ENCODE results near the gene GOLGA8B.
"Not testable (repeated sequence)": the region's sequence is repeated elsewhere in the genome, so short reads cannot be mapped to it uniquely, and the experiment has no call there.

The GOLGA8B gene

GRCh38 chr15:34609102-34610057 lies 25.9 kb upstream of the GOLGA8B start:
- no peak for TF ChIP-seq ZNF274 (IDR thresholded peaks at IDR 0.05; ENCODE audit: low read depth, low read length)
- H3K4me3 ChIP-seq (ENCODE audit: low read length): no peak overlapping the region

GRCh38 chr15:34608517-34608916 lies 25.1 kb upstream of the GOLGA8B start:
- no peak overlapping the region for H3K4me3 ChIP-seq (ENCODE audit: low read length)
- no peak for TF ChIP-seq ZNF274 (IDR thresholded peaks at IDR 0.05; ENCODE audit: low read depth, low read length)

- no peak overlapping the region for H3K4me3 ChIP-seq (ENCODE audit: low read length)
Measured at GRCh38 chr15:34607832-34608231, 24.4 kb upstream of the GOLGA8B start.

GRCh38 chr15:34606545-34606944 lies 23.1 kb upstream of the GOLGA8B start:
- TF ChIP-seq ZNF274 (IDR thresholded peaks at IDR 0.05; ENCODE audit: low read depth, low read length): no peak

More at GRCh38 chr15:34607832-34608231, 24.4 kb upstream of the GOLGA8B start:
- no peak for TF ChIP-seq ZNF274 (IDR thresholded peaks at IDR 0.05; ENCODE audit: low read depth, low read length)

GRCh38 chr15:34606131-34606530 lies 22.7 kb upstream of the GOLGA8B start:
- TF ChIP-seq ZNF274 (IDR thresholded peaks at IDR 0.05; ENCODE audit: low read depth, low read length): no peak
- H3K4me3 ChIP-seq (ENCODE audit: low read length): no peak overlapping the region

More at GRCh38 chr15:34606545-34606944, 23.1 kb upstream of the GOLGA8B start:
- no peak overlapping the region for H3K4me3 ChIP-seq (ENCODE audit: low read length)

- no peak for TF ChIP-seq ZNF274 (IDR thresholded peaks at IDR 0.05; ENCODE audit: low read depth, low read length)
- no peak overlapping the region for H3K4me3 ChIP-seq (ENCODE audit: low read length)
Measured at GRCh38 chr15:34603095-34603494, 19.6 kb upstream of the GOLGA8B start.

- no peak overlapping the region for H3K4me3 ChIP-seq (ENCODE audit: low read length)
- TF ChIP-seq ZNF274 (IDR thresholded peaks at IDR 0.05; ENCODE audit: low read depth, low read length): no peak
Measured at GRCh38 chr15:34600923-34601322, 17.5 kb upstream of the GOLGA8B start.

GRCh38 chr15:34598799-34599585 lies 15.5 kb upstream of the GOLGA8B start:
- no peak overlapping the region for H3K4me3 ChIP-seq (ENCODE audit: low read length)
- no peak for TF ChIP-seq ZNF274 (IDR thresholded peaks at IDR 0.05; ENCODE audit: low read depth, low read length)

- TF ChIP-seq ZNF274 (IDR thresholded peaks at IDR 0.05; ENCODE audit: low read depth, low read length): no peak
- no peak overlapping the region for H3K4me3 ChIP-seq (ENCODE audit: low read length)
Measured at GRCh38 chr15:34597316-34597715, 13.9 kb upstream of the GOLGA8B start.

GRCh38 chr15:34594361-34594760 lies 10.9 kb upstream of the GOLGA8B start:
- no peak for TF ChIP-seq ZNF274 (IDR thresholded peaks at IDR 0.05; ENCODE audit: low read depth, low read length)

GRCh38 chr15:34591306-34591705 lies 7.9 kb upstream of the GOLGA8B start:
- no peak for TF ChIP-seq ZNF274 (IDR thresholded peaks at IDR 0.05; ENCODE audit: low read depth, low read length)
- H3K4me3 ChIP-seq (ENCODE audit: low read length): no peak overlapping the region

More at GRCh38 chr15:34594361-34594760, 10.9 kb upstream of the GOLGA8B start:
- H3K4me3 ChIP-seq (ENCODE audit: low read length): no peak overlapping the region

- no peak overlapping the region for H3K4me3 ChIP-seq (ENCODE audit: low read length)
- TF ChIP-seq ZNF274 (IDR thresholded peaks at IDR 0.05; ENCODE audit: low read depth, low read length): no peak
Measured at GRCh38 chr15:34588046-34588674, 4.7 kb upstream of the GOLGA8B start.

- not testable (repeated sequence) for H3K4me3 ChIP-seq (ENCODE audit: low read length)
Measured at GRCh38 chr15:34585966-34586365, 2.5 kb upstream of the GOLGA8B start.

- no peak for TF ChIP-seq ZNF274 (IDR thresholded peaks at IDR 0.05; ENCODE audit: low read depth, low read length)
- H3K4me3 ChIP-seq (ENCODE audit: low read length): no peak overlapping the region
Measured at GRCh38 chr15:34584996-34585395, 1.5 kb upstream of the GOLGA8B start.
